Osteocyte (in vitro differentiated cells): ENCODE measurements around the gene TXNRD2. TPM values are rescaled to one million over a fixed set of nuclear protein-coding genes. Genes with fewer than 3 reads are reported as not detected.

Experiments
- DNase-seq: peaks from one replicate; pipeline ENCODE4 v3.0.0; 2021; ENCODE audit warnings: mixed read lengths; ENCODE audit not compliant: unreplicated experiment; ENCODE audit errors: extremely low spot score
- H3K27ac Mint-ChIP-seq: one replicate; pipeline ENCODE4 v1.8.0; 2021; ENCODE audit warnings: mild to moderate bottlenecking, mixed read lengths; ENCODE audit not compliant: unreplicated experiment
- H3K27me3 Mint-ChIP-seq: one replicate; pipeline ENCODE4 v1.8.0; 2021; ENCODE audit warnings: mixed read lengths; ENCODE audit not compliant: unreplicated experiment
- H3K36me3 Mint-ChIP-seq: one replicate; pipeline ENCODE4 v1.8.0; 2021; ENCODE audit warnings: mixed read lengths; ENCODE audit not compliant: unreplicated experiment
- H3K4me1 Mint-ChIP-seq: one replicate; pipeline ENCODE4 v1.8.0; 2021; ENCODE audit warnings: mixed read lengths; ENCODE audit not compliant: unreplicated experiment
- H3K4me3 Mint-ChIP-seq: one replicate; pipeline ENCODE4 v1.8.0; 2021; ENCODE audit warnings: mild to moderate bottlenecking, moderate library complexity, mixed read lengths; ENCODE audit not compliant: unreplicated experiment
- H3K9me3 Mint-ChIP-seq: one replicate; pipeline ENCODE4 v1.8.0; 2021; ENCODE audit warnings: mixed read lengths; ENCODE audit not compliant: unreplicated experiment
- total RNA-seq: library from RNA; stranded (reverse); gene quantifications from 2 replicates; pipeline ENCODE4 v1.2.1, GENCODE V29; 2021
- TF ChIP-seq, protein P1 (sequence below): fragments of 200-600 bp; sonication (generic); IDR thresholded peaks from 2 replicates; pipeline ENCODE4 v1.5.0; 2021; ENCODE audit warnings: antibody characterized with exemption, mild to moderate bottlenecking, moderate library complexity

Gene TXNRD2
- total RNA-seq, 1 donor from 2014 or later: 12.6 TPM

DNA sequence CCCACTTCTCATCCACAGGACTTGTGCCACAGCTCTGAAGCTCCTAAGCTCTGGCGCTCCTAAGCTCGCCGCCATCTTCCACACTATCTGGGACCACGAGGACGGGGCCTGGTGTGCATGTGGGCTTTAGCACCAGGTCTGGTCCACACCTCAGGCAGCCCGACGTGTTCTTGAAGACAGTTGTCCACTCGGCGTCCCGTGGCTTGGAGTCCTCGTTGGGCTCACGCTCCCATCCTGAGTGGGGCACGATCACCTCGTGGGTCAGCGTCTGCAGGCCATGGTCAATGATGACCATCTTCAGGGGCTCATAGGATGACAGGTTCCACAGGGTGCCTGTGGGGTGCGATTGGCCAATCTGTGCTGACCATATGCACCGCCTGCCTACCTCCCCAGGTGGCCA lies 37.1 kb upstream of the TXNRD2 start:
- Mint-ChIP-seq H3K27ac (no peak overlapping the region), H3K4me1 (peaks cover 10% of the 10 kb centered on the region), H3K36me3 (peaks cover 8% of the 10 kb centered on the region), H3K4me3 (no peak overlapping the region), H3K27me3 (no peaks in the 10 kb centered on the region), H3K9me3 (no peaks in the 10 kb centered on the region)
- TF ChIP-seq, protein P1, sequence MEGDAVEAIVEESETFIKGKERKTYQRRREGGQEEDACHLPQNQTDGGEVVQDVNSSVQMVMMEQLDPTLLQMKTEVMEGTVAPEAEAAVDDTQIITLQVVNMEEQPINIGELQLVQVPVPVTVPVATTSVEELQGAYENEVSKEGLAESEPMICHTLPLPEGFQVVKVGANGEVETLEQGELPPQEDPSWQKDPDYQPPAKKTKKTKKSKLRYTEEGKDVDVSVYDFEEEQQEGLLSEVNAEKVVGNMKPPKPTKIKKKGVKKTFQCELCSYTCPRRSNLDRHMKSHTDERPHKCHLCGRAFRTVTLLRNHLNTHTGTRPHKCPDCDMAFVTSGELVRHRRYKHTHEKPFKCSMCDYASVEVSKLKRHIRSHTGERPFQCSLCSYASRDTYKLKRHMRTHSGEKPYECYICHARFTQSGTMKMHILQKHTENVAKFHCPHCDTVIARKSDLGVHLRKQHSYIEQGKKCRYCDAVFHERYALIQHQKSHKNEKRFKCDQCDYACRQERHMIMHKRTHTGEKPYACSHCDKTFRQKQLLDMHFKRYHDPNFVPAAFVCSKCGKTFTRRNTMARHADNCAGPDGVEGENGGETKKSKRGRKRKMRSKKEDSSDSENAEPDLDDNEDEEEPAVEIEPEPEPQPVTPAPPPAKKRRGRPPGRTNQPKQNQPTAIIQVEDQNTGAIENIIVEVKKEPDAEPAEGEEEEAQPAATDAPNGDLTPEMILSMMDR: no peak
- DNase-seq: no peak

DNA sequence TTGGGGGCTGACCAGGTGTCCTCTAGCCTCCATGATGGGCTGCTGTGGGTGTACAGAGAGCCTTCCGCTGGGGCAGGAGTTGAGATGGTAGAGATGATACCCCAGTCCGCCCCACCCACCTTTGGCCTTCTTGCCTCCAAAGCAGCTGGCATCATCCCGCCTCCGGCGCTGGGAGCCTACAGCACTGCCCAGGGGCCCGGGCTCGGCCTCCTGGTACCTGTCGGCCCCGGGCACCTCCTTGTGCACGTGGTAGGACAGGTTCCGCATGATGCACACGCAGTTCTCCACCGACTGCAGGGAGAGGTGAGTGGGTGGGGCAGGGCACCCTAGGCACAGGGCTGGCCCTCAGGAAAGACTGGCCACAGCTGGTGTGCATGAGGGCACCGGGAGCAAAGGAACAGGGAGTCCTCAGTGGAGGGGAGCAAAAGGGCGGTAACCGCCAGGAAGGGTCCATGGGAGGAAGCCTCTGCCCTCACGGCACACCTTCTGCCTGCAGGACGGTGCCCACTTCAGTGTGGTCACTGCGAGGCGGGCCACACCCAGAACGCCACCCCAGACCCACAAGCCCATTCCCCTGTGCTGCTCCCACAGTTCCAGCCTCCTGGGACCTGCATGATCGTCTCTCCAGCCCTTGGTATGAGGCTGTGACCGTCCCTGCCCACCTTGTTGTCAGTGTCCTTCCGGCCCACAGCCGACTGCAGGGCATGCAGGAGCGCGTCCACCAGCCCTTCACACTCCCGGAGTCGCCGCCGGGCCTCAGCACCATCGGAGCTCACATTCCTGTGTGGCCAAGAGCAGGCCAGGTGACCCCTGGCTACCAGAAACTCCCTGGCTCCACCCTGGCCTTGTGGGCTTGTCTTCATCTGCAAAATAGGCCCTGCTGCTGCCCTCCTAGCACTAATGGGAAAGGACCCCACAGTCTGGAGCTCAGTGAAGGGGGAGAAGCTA lies 36.0 kb upstream of the TXNRD2 start:
- H3K4me3 Mint-ChIP-seq: no peak overlapping the region

DNA sequence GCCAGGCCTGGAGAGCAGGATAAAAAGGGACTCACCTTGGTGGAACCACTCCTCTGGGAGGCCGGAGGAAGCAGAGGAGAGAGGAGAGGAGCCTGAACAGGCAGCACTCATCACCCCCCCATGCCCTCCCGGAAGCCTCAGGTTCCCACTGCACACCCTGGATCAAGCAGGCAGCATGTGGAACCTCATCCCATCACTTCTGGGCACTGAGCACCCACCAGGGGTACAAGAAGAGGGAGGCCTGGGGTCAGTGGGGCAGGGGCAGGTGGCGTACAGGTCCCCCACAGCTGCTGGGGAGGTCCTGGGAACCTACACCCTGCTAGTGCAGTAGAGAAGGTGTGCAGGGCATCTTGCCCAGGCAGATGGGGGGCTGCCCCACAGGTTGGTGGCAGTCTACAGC lies 35.1 kb upstream of the TXNRD2 start:
- peaks cover 8% of the 10 kb centered on the region for H3K36me3 Mint-ChIP-seq
- H3K27me3 Mint-ChIP-seq: no peaks in the 10 kb centered on the region
- H3K4me3 Mint-ChIP-seq: no peak overlapping the region
- H3K27ac Mint-ChIP-seq: no peak overlapping the region
- H3K9me3 Mint-ChIP-seq: no peaks in the 10 kb centered on the region
- H3K4me1 Mint-ChIP-seq: peaks cover 9% of the 10 kb centered on the region
- TF ChIP-seq, protein P1: no peak
- DNase-seq: no peak

More for the DNA sequence above, 36.0 kb upstream of the TXNRD2 start:
- Mint-ChIP-seq H3K36me3 (peaks cover 8% of the 10 kb centered on the region), H3K4me1 (peaks cover 9% of the 10 kb centered on the region), H3K9me3 (no peaks in the 10 kb centered on the region), H3K27me3 (no peaks in the 10 kb centered on the region), H3K27ac (no peak overlapping the region)
- TF ChIP-seq, protein P1: no peak
- DNase-seq: no peak

DNA sequence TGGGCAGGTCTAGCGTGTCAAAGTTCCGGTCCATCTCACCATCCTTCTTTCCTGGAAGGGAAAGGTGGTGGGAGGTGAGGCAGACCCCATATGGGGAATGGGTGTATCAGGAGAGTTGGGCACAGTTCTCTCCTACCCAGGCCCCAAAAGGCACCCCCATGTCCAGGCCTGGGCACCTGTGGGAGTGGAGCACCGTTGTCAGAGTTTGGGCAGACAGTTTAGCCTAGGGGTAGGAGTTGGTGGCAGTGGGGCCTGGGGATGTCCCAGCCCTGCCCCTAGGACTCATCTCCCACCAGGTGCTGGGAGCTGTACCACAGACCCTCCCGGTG lies 34.1 kb upstream of the TXNRD2 start:
- peaks cover 11% of the 10 kb centered on the region for H3K36me3 Mint-ChIP-seq
- no peaks in the 10 kb centered on the region for H3K27me3 Mint-ChIP-seq
- no peaks in the 10 kb centered on the region for H3K9me3 Mint-ChIP-seq
- H3K4me1 Mint-ChIP-seq: peaks cover 10% of the 10 kb centered on the region
- TF ChIP-seq, protein P1: no peak
- no peak for DNase-seq
- no peak overlapping the region for H3K27ac Mint-ChIP-seq
- H3K4me3 Mint-ChIP-seq: no peak overlapping the region

DNA sequence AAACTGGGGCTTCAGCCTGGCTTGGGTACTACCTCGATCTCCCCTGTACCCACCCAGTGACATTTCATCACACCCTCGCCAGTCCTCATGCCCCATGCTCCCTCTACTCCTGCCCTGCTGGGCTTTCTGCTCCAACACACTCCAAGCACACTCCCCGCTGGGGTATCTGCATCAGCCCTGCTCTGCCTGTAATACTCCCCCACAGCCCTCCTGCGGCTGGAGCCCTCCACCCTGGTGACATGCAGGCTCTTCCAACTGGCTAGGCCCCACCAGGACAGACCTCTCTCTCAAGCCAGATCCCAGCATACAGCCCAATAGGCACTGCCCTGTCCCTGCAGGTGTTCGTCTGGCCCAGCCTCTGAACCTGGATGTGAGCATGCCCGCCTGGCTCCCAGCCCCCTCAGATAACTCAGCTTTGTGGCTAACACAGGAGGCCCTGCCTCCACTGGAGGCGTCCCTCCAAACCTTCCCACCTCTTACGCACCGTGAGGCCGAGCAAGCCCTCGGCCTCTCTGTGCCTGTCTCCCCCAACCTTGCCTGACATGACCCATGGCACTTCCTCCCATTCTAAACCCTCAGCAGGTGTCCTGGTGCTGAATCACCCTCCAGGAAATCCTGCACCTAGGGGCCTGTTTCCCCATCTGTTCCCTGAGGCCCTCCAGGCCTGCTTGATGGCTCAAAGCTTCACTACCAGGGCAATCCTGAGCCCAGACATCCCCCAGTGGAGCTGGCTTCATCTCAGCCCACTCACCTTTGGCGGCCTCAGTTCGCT lies 33.5 kb upstream of the TXNRD2 start:
- no peak overlapping the region for H3K4me3 Mint-ChIP-seq

More for the DNA sequence above, 33.5 kb upstream of the TXNRD2 start:
- Mint-ChIP-seq H3K27ac (peak overlapping the region; percentile 63), H3K36me3 (peaks cover 10% of the 10 kb centered on the region), H3K27me3 (no peaks in the 10 kb centered on the region), H3K4me1 (peaks cover 11% of the 10 kb centered on the region), H3K9me3 (no peaks in the 10 kb centered on the region)
- TF ChIP-seq, protein P1: no peak
- DNase-seq: no peak
